ACC112 (cell line): ENCODE data around the gene GOLGA1.

Source experiments
- H2AFZ ChIP-seq: fragments of 200-600 bp; sonication (generic); one replicate; pipeline ENCODE4 v1.6.0; 2017; ENCODE audit warnings: antibody characterized with exemption, low read length; ENCODE audit not compliant: unreplicated experiment
- H3K27ac ChIP-seq: fragments of 200-600 bp; sonication (generic); 2 replicates; pipeline ENCODE4 v1.5.1; 2014; ENCODE audit warnings: low read depth, mild to moderate bottlenecking, antibody characterized with exemption, low read length, moderate library complexity
- H3K27me3 ChIP-seq: fragments of 200-600 bp; sonication (generic); 2 replicates; pipeline ENCODE4 v1.6.1; 2014; ENCODE audit warnings: mild to moderate bottlenecking, antibody characterized with exemption, low read length, moderate library complexity, mixed read lengths; ENCODE audit not compliant: insufficient read depth
- H3K36me3 ChIP-seq: fragments of 200-600 bp; sonication (generic); 2 replicates; pipeline ENCODE4 v1.6.1; 2016; ENCODE audit warnings: mild to moderate bottlenecking, antibody characterized with exemption, low read length, moderate library complexity, mixed read lengths; ENCODE audit not compliant: insufficient read depth
- H3K4me1 ChIP-seq: fragments of 200-600 bp; sonication (generic); one replicate; pipeline ENCODE4 v1.6.1; 2016; ENCODE audit warnings: low read length, mixed read lengths; ENCODE audit not compliant: insufficient read depth, unreplicated experiment, control insufficient read depth
- H3K4me3 ChIP-seq: fragments of 200-600 bp; sonication (generic); 2 replicates; pipeline ENCODE4 v1.5.1; 2014; ENCODE audit warnings: mild to moderate bottlenecking, low read depth, low read length
- H3K79me2 ChIP-seq: fragments of 200-600 bp; sonication (generic); one replicate; pipeline ENCODE4 v1.6.0; 2016; ENCODE audit warnings: low read length; ENCODE audit not compliant: control insufficient read depth, unreplicated experiment, insufficient read depth

The GOLGA1 gene

DNA sequence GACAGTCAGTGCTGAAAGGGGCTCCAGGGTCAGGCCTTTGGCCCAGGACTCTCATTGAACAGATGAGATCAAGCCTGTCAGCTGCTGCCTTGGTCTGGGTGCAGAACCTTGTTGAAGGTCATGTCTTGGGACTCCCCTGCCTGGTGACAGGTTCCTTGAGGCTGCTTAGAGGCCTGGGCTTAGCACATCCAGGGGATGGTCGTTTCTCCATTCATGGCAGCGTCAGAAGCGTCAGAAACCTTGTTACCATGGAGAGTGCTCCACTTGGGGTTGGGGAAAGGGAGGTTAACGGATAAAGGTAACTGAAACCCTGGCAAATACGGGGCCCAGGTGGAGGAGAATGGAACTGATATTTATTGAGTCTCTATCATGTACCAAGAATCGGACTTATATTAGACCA is 70.2 kb downstream of the GOLGA1 start:
- peaks cover 33% of the 10 kb centered on the region for H3K4me1 ChIP-seq
- peak overlapping the region; percentile 78 for H3K4me3 ChIP-seq
- H2AFZ ChIP-seq: no peak overlapping the region
- H3K27me3 ChIP-seq: no peaks in the 10 kb centered on the region
- H3K36me3 ChIP-seq: peaks cover 28% of the 10 kb centered on the region
- peak overlapping the region; percentile 83; the same call in 1 of the 2 replicates for H3K27ac ChIP-seq
- peaks cover 74% of the 10 kb centered on the region for H3K79me2 ChIP-seq

DNA sequence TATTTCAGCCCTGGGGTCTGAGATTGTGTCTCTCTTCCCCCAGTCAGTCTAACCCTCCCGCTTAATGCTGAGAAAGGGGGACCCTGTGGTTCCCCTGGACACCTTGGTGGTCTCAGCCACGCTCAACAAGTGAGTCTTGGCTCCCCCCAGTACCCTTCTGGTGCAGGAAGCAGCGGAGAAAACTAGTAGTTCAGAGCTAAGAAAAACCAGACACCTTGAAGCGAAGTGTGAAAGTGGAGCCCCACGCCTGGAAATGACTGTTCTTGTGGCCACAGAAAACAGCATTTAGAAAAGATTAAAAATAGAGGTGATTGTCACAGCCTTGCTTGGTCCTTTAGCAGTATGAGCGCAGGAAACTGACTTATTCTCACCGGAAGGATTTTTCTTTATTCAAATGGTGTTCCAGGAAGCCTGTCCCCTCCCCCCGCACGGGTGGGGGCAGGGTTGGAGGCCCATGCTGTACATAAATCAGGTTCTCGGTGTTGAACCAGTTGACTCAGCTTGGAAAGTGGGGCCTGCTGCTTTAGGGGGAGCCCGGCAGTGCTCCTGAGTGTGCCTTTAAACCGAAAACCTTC is 70.8 kb downstream of the GOLGA1 start:
- peaks cover 33% of the 10 kb centered on the region for H3K4me1 ChIP-seq
- peaks cover 74% of the 10 kb centered on the region for H3K79me2 ChIP-seq
- H2AFZ ChIP-seq: no peak overlapping the region
- H3K36me3 ChIP-seq: peaks cover 22% of the 10 kb centered on the region; the same call in 1 of the 2 replicates
- H3K27me3 ChIP-seq: no peaks in the 10 kb centered on the region
- H3K27ac ChIP-seq: peak overlapping the region; percentile 83
- peak overlapping the region; percentile 78 for H3K4me3 ChIP-seq

DNA sequence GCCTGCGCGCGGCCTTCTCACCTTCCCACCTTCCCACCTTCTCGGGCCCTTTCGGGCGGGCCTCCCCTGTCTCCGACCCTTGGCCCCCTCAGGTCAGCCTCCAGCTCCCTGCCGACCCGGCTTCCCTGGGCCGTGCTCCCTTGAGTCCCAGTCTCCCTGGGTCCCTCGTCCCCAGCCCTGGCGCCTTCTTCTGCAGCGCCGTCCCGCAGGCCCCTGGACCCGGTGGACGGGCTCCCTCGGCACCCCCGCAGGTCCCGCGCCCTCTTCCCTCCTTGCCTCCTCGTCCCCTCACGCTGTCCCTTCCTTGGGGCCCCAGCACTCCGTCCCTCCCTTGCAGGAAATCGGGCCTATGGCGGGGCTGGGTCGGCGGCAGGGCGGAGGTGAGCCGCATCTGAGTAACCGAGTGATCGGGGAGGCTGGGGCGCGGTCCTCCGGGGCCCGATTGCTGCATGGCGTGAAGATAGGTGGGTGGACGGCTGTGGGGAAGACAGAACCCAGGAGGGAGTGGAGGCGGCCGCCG is 71.4 kb downstream of the GOLGA1 start:
- H3K4me3 ChIP-seq: peak overlapping the region; percentile 78
- H3K27me3 ChIP-seq: no peaks in the 10 kb centered on the region
- H3K36me3 ChIP-seq: peaks cover 19% of the 10 kb centered on the region; the same call in 1 of the 2 replicates
- peaks cover 33% of the 10 kb centered on the region for H3K4me1 ChIP-seq
- peaks cover 69% of the 10 kb centered on the region for H3K79me2 ChIP-seq
- peak overlapping the region; percentile 80 for H2AFZ ChIP-seq
- peak overlapping the region; percentile 83 for H3K27ac ChIP-seq

DNA sequence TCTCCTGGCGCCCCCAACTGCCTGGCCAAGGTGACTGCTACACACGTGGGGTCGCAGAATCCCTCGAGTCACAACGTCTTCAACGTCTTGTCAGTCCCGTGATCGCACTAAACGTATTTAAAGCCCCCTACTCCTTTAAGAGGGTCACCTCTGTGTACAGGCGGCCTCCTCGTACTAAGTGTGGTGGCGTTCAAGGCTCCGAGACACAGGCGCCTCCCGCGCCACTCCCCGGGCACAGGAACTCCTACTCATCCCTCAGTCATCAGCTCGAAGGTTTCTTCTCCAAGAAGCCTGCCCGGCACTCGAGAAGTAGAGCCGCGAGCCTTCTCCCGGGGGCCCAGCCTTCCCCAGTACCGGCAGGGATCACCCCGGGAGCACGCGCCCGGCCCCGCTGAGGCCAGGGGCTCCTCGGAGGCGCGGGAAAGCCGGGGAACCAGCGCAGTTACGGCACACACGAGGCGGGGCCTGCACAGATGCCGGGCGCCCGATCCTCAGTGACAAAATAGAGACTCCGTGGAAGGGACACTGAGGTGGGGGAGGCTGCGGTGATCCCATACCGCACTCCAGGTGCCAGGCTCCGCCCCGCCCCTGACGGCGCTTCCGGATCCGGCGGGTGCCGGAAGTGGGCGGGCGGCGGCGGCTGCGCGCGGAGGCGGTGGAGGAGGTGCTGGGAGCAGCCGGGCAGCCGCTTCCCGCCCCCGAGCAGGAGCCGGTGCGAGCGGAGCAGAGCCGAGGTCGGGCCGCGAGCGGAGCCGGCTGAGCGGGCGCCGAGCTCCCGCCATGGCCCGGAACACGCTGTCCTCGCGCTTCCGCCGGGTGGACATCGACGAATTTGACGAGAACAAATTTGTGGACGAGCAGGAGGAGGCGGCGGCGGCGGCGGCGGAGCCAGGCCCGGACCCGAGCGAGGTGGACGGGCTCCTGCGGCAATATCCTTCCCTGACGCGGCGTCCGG is 72.1 kb downstream of the GOLGA1 start:
- H2AFZ ChIP-seq: peak overlapping the region; percentile 80
- no peaks in the 10 kb centered on the region for H3K27me3 ChIP-seq
- H3K4me3 ChIP-seq: peak overlapping the region; percentile 78
- peak overlapping the region; percentile 83 for H3K27ac ChIP-seq
- H3K79me2 ChIP-seq: peaks cover 61% of the 10 kb centered on the region
- peaks cover 17% of the 10 kb centered on the region; the same call in 1 of the 2 replicates for H3K36me3 ChIP-seq
- H3K4me1 ChIP-seq: peaks cover 33% of the 10 kb centered on the region

DNA sequence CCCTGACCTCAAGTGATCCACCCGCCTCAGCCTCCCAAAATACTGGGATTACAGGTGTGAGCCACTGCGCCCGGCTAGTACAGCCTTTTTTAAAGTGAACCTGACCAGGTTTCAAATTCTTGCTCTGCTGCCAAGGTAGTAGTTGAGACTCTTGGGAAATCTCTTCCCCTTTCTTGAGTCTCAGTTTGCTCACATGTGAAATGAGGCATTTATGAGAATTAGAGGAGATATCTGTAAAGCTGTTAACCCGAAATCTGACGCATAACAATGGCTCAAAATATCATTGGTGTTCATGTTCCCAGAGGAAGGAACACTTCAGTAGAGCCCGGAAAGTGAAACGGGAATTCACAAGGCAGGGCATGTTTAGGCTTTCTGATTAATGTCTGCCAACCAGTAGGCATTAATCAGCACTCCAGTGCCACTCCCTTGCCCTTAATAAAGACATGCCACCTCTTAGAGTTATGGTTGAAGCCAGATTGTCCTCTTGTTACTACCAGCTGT is 77.5 kb downstream of the GOLGA1 start:
- Histone ChIP-seq H3K27me3 (no peaks in the 10 kb centered on the region), H2AFZ (peak overlapping the region; percentile 4), H3K4me3 (no peak overlapping the region), H3K79me2 (peaks cover 42% of the 10 kb centered on the region), H3K4me1 (peaks cover 29% of the 10 kb centered on the region), H3K36me3 (peaks cover 22% of the 10 kb centered on the region), H3K27ac (no peak overlapping the region)

DNA sequence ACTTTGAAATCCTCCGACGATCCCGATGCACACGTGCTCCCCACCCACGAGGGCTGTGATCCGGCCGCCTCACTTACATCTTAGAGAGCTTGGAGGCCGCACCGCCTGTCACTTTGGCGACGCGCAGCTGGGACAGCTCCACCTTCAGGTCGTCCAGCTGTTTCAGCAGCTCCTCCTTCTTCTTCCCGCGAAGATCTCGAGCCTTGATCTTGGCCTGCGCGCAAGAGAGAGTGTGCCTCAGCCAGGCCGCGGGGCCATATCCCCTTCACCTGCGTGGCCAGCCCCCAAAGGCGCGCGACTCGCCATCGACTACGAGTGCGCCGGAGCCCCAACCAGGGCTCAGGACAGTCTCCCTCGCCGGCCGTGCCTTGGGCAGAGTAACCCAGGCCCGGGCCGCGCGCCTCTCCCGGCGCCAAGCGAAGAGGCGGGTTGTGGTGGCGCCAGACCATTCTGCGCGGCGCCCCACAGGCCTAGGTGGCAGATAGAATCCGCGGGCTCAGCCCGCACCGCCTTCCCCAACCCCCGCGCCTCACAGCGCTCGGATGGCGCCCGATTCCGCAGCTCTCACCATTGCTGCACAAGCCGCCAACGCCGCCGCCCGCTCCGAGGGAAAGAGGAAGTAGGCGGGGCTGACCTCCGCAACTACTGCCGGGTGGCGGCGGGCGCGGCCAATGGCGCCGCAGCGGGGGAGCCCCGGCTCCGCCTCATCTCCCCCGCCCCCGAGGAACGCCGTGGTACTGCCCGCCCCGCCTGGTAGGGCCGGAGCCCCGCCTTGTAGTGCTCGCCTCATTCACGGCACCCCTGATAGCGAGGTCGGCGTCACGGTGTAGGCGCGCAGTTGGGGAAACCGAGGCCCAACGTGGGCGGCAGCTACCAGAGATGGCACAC is 79.3 kb downstream of the GOLGA1 start, which contains the start of the genes ARPC5L and RPL35:
Gene ARPC5L, plus strand, starts transcription at position 789 of the 888 bp plus-strand sequence. CDS start 7,161 bp downstream, outside the sequence.
Gene RPL35, minus strand, starts transcription at position 616 of the 888 bp plus-strand sequence. Its CDS starts 45 bp downstream, at position 571.
- peak within 1 kb of the TSS; percentile 74 for H3K27ac ChIP-seq
- H3K36me3 ChIP-seq: peaks cover 24% of the 10 kb centered on the region
- peaks cover 29% of the 10 kb centered on the region for H3K4me1 ChIP-seq
- H3K4me3 ChIP-seq: peak within 1 kb of the TSS; percentile 88
- H3K79me2 ChIP-seq: peaks cover 30% of the 10 kb centered on the region
- peak within 1 kb of the TSS; percentile 87 for H2AFZ ChIP-seq
- no peaks in the 10 kb centered on the region for H3K27me3 ChIP-seq

DNA sequence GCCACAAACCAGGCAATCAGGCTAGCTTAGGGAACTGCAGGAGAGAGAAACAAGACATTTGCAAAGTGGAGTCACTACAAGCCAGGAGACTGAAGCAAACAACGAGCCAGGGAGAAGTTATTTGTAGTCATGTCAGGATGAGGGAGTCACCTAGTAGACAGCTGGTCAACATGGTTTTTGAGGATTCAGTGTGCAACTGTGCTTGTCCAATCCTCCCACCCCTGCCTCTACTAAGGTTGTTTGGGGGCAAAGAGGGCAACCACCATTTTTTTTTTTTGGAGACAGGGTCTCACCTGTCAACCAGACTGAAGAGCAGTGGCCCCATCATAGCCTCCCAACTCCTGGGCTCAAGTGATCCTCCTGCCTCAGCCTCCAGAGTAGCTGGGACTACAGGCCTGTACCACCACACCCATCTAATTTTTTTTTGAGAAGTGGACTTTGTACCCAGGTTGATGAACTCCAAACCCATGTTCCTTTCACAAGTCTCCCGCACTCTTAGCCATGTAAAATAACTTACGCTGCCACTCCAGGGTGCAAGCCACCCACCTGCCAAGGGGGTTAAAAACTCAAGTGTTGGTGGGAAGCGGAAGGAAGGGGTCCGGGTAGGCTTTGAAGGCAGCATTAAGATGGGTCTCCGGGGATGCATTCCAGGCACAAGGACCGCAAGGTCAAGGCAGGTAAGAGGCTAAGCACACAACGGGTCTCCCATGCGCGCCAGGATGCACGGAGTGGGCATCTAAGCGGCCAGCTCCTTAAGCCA is 80.1 kb downstream of the GOLGA1 start:
- H3K4me1 ChIP-seq: peaks cover 29% of the 10 kb centered on the region
- H3K27ac ChIP-seq: no peak overlapping the region
- H2AFZ ChIP-seq: no peak overlapping the region
- H3K79me2 ChIP-seq: peaks cover 30% of the 10 kb centered on the region
- peak overlapping the region; percentile 88 for H3K4me3 ChIP-seq
- H3K36me3 ChIP-seq: peaks cover 24% of the 10 kb centered on the region
- H3K27me3 ChIP-seq: no peaks in the 10 kb centered on the region

DNA sequence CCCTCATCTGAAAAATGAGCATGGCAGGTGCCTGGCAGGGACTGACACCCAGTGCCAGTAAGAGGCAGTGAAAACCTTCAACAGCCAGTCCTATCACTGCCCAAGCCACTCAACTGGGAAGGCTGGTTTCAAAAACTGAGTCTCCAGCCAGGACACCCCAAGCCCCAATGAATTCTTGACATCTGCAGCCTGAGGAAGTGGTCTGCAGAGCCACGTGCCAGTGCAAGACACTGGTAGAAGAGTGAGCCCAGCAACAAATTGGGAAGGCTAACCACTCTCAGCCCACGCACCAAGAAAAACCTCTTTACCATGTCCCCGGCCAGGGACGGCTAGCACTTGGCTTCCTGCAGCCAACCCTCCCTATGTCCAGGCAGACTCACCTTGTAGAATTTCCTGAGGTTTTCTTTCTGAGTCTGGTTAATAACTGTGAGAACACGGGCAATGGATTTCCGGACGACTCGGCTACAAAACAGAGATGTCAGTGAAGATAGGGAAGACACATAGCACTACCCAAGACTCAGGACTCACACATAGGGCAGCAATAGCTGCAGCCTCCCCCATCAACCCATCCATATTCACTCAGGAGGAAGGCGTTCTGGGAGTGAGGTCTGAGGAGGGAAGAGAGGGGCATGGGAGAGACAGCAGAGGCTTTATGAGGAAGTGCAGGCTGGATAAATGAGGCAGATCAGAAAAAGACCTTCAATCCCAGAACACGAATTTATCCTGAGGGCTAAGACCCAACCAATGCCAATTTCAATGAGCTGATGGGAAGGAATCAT is 80.9 kb downstream of the GOLGA1 start:
- H3K79me2 ChIP-seq: peaks cover 30% of the 10 kb centered on the region
- H3K4me3 ChIP-seq: peak overlapping the region; percentile 88
- no peak overlapping the region for H3K27ac ChIP-seq
- H3K27me3 ChIP-seq: no peaks in the 10 kb centered on the region
- peaks cover 24% of the 10 kb centered on the region for H3K36me3 ChIP-seq
- peaks cover 29% of the 10 kb centered on the region for H3K4me1 ChIP-seq
- no peak overlapping the region for H2AFZ ChIP-seq
